Urinary bladder (tissue), 4 donors: ENCODE measurements around the gene ACACA. TPM values are rescaled to one million over a fixed set of nuclear protein-coding genes. Genes with fewer than 3 reads are reported as not detected.
"Not testable (repeated sequence)": the region's sequence is repeated elsewhere in the genome, so short reads cannot be mapped to it uniquely, and the experiment has no call there.

Source experiments
- DNase-seq: peaks from one replicate; pipeline ENCODE4 v3.0.0-alpha.2; 2015; ENCODE audit errors: extremely low spot score
- H3K27ac ChIP-seq: one replicate; pipeline ENCODE4 v1.5.1; 2013; ENCODE audit warnings: low read depth, mild to moderate bottlenecking, moderate library complexity
- H3K36me3 ChIP-seq: one replicate; pipeline ENCODE4 v1.6.1; 2013; ENCODE audit warnings: mild to moderate bottlenecking, moderate library complexity; ENCODE audit not compliant: insufficient read depth
- H3K4me1 ChIP-seq: one replicate; pipeline ENCODE4 v1.6.1; 2013; ENCODE audit warnings: mild to moderate bottlenecking, moderate library complexity; ENCODE audit not compliant: insufficient read depth
- H3K4me3 ChIP-seq: one replicate; pipeline ENCODE4 v1.5.1; 2013; ENCODE audit warnings: low read depth, low read length
- WGBS: extraction: QIAGEN DNeasy Blood & Tissue Kit; methylation state at CpG from one replicate; pipeline ENCODE4 v1.1.7; 2013; 5-methylcytosine and 5-hydroxymethylcytosine counted together
- polyA plus RNA-seq: library from polyadenylated mRNA; stranded (reverse); fragments of 200-250 nt; gene quantifications from one replicate; pipeline ENCODE4 v1.2.3, GENCODE V29; 2013
- total RNA-seq: library from RNA; depleted of rRNA; stranded (reverse); fragments of >200 nt; gene quantifications from one replicate; pipeline ENCODE4 v1.2.3, GENCODE V29; 2014
- donor health status: healthy with polysubstance abuse.
- donor health status: healthy.

Gene ACACA
- total and polyA plus RNA-seq, 2 donors = 31.7 to 70.6 TPM

DNA sequence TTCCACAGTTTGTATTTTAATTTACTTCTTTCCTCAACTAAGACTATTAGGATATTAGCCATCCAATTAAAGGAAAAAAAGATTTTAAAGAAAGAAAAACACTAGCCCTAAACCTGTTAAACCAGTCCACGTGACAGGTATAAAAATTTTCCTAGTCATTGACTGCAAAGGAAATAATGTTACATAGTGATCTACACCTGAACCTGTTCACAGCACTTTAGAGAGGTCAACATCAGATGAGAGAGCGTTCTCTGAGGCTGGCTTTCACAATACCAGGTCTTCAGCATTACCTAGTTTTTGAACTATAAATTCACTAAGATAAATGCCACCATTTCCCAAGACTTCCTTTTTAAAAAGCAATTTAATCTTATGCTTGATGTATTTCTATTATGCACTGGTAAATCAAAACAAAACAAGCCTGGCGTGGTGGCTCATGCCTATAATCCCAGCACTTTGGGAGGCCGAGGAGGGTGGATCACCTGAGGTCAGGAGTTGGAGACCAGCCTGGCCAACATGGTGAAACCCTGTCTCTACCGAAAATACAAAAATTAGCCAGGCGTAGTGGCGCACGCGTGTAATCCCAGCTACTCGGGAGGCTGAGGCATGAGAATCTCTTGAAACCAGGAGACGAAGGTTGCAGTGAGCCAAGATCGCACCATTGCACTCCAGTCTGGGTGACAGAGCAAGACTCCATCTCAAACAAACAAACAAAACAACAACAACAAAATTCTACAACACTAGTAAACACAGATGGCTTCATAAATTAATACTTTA, 49.7 kb downstream of the ACACA start:
- H3K36me3 ChIP-seq, H3K4me1 ChIP-seq, H3K27ac ChIP-seq, DNase-seq, H3K4me3 ChIP-seq: not testable (repeated sequence)
- WGBS = 85% methylated on average over 12 of the region's 12 CpGs

DNA sequence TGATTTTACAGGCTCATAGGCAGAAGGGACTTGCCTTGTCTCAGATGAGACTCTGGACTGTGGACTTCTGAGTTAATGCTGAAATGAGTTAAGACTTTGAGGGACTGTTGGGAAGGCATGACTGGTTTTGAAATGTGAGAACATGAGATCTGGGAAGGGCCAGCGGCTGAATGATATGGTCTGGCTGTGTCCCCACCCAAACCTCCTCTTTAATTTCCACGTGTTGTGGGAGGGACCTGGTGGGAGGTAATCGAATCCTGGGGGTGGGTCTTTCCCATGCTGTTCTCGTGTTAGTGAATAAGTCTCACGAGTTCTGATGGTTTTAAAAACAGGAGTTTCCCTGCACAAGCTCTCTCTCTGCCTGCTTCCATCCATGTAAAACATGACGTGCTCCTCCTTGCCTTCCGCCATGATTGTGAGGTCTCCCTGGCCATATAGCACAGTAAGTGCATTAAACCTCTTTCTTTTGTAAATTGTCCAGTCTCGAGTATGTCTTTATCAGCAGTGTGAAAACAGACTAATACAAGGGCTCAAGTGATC, 59.7 kb downstream of the ACACA start:
- DNase-seq, H3K4me1 ChIP-seq, H3K4me3 ChIP-seq, H3K36me3 ChIP-seq, H3K27ac ChIP-seq: not testable (repeated sequence)
- 96% methylated on average over 8 of the region's 8 CpGs for WGBS

DNA sequence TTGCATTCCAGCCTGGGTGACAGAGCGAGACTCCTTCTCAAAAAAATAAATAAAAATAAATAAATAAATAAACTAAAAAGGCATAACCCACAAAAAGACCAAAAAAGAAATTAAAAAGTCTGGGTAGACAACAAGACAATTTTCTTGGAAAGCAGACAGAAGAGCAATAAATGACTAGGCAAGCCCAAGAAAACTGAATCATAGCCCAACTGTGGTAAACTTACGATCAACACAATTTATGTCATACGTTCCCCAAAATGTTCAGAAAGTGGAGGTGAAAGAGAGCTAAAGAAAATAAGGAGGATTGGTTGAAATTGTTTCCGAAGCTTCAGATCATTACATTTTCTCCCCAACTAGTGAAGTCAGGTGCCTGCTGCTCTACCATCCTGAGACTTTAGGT, 62.1 kb downstream of the ACACA start:
- DNase-seq = no peak
- WGBS = 90% methylated on average over 4 of the region's 4 CpGs
- H3K27ac ChIP-seq = no peak overlapping the region
- no peaks in the 10 kb centered on the region for H3K36me3 ChIP-seq
- H3K4me1 ChIP-seq = no peaks in the 10 kb centered on the region
- no peak overlapping the region for H3K4me3 ChIP-seq

- WGBS = over 99% methylated on average over 2 of the region's 2 CpGs
- H3K4me1 ChIP-seq = no peaks in the 10 kb centered on the region
Measured at GRCh38 chr17:37342589-37342988, 64.0 kb downstream of the ACACA start.

GRCh38 chr17:37340804-37341203, 65.8 kb downstream of the ACACA start:
- 90% methylated on average over 2 of the region's 2 CpGs for WGBS
- no peak for DNase-seq
- H3K4me3 ChIP-seq = no peak overlapping the region
- no peaks in the 10 kb centered on the region for H3K36me3 ChIP-seq
- H3K27ac ChIP-seq = no peak overlapping the region
- no peaks in the 10 kb centered on the region for H3K4me1 ChIP-seq

More at GRCh38 chr17:37342589-37342988, 64.0 kb downstream of the ACACA start:
- Histone ChIP-seq H3K27ac (no peak overlapping the region), H3K36me3 (no peaks in the 10 kb centered on the region), H3K4me3 (no peak overlapping the region)
- no peak for DNase-seq

DNA sequence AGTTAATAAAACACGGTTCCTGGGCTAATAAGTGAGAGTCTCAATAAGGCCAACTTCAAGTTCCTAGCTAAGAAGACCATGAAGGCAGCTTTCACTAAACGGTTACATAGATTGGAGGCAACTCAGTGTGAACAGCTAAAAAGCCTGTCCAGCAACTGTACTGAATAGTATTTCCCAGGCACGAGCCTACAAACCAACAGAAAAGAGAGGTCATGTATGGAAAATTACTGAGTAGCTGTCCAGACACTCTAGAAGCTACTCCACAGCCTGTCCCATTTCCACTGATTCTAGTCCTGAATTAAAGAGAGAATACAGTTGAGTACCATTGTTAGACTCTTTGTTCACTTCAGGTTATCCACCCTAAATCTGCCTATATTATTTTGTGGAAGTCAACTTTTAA, 67.3 kb downstream of the ACACA start:
- H3K36me3 ChIP-seq = no peaks in the 10 kb centered on the region
- no peak overlapping the region for H3K27ac ChIP-seq
- WGBS = 69% methylated on average over 3 of the region's 3 CpGs
- DNase-seq = no peak
- no peak overlapping the region for H3K4me3 ChIP-seq
- H3K4me1 ChIP-seq = no peaks in the 10 kb centered on the region

DNA sequence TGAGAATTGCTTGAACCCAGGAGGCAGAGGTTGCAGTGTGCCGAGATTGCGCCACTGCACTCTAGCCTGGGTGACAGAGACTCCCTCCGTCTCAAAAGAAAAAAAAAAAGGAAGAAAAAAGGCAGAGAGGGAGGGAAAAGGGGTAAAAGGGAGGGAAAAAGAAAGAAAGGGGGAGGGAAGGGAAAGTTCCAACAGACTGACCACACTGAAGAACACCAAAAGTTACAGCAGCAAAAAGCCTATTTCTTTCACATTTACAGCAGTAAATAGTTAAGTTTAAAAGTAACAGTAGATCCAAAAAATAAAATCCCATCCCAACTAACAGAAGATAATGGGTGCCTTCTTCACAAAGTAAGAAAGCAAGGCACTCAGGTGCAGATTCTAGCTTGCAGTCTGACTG, 67.8 kb downstream of the ACACA start:
- Histone ChIP-seq H3K4me3 (no peak overlapping the region), H3K27ac (no peak overlapping the region), H3K4me1 (no peaks in the 10 kb centered on the region), H3K36me3 (no peaks in the 10 kb centered on the region)
- WGBS = 93% methylated on average over 3 of the region's 3 CpGs
- DNase-seq = no peak

DNA sequence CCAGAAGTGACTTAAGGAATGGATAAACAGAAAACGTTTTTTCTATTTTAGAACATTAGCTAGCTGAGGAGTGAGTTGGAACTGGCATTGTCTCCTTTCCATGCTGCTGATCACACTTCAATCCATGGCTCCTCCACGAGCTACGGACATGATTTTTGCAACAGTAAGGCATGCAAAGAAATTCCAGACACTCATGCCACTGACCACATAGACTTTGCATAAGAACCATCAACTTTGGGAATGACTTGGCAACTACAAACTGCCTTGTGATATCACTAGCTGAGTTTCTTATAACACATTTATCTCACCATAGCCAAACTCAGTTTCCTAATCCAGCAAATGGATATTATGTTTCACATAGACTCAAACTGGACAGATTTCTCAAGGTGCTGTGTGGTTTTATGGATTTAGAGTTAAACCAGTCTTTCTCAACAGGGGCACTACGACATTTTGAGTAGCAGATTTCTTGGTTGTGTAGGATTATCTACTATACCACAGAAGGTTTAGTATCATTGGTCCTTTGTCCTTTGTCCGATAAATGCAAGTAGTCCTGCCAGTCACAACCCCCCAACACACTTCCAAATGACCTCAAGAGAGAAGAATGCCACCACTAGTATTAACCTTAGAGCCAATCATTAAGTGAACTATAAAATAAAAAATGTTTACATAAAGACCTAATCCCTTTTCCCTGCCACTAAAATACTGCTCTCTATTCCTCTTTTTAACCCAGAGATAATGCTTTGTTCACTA, 79.1 kb downstream of the ACACA start:
- Histone ChIP-seq H3K36me3 (peaks cover 1% of the 10 kb centered on the region), H3K4me3 (no peak overlapping the region), H3K4me1 (no peaks in the 10 kb centered on the region), H3K27ac (no peak overlapping the region)
- DNase-seq = no peak
- WGBS = 60% methylated on average over 5 of the region's 5 CpGs

- 85% methylated on average over 7 of the region's 7 CpGs for WGBS
- Histone ChIP-seq H3K27ac (no peak overlapping the region), H3K4me3 (no peak overlapping the region)
Measured at GRCh38 chr17:37322826-37323561, 83.6 kb downstream of the ACACA start.

DNA sequence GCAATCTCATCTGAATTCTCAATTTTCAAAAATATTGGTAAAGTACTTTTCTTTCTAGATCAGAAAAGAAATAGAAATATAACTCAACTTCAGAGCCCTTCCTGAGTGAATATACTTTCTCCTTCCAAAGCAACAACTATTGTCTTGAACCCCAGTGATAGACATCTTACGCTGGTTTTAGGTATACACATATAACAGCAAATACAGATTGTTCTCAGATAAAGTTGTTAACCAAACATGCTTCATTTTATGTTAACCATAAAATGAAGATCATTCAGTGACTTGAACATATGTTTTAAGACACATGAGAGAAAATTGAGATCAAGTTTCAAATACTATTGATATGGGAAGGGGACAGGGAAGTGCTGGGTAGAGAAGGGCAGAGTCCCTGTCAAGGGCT, 84.5 kb downstream of the ACACA start:
- WGBS = 90% methylated on average over 1 of the region's 1 CpG
- Histone ChIP-seq H3K27ac (no peak overlapping the region), H3K36me3 (peaks cover 3% of the 10 kb centered on the region)

More at GRCh38 chr17:37322826-37323561, 83.6 kb downstream of the ACACA start:
- Histone ChIP-seq H3K4me1 (no peaks in the 10 kb centered on the region), H3K36me3 (no peaks in the 10 kb centered on the region)
- no peak for DNase-seq

DNA sequence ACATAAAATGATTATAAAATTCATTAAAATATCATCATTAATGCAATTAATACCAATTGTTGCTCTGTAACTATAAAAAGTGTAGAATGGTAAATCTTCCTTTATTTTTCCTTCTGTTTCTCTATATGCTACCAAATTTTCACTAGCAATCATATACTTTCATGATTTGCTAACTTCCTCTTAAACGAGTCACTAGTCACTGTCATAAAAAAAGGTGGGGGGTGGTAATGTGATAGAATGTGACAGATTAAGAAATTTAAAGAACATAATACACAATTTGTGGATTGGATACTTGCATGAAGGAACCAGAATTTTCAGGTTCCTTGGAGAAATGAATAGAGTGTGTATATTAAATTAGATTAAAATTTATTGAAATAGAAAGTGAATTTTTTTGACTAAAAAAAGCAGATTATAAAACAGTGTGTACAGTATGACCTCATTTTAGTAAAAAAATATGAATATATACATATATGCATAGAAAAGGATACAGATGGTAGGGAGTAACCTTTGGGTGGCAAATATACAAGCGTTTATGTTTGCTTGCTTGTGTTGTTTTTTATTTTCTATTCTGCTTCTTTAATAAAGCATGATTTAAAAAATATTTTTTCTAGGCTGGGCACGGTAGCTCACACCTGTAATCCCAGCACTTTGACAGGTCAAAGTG, 87.6 kb downstream of the ACACA start:
- Histone ChIP-seq H3K36me3 (peaks cover 5% of the 10 kb centered on the region), H3K4me1 (no peaks in the 10 kb centered on the region), H3K27ac (no peak overlapping the region), H3K4me3 (no peak overlapping the region)
- 87% methylated on average over 3 of the region's 3 CpGs for WGBS
- DNase-seq = no peak

More for the DNA sequence above, 84.5 kb downstream of the ACACA start:
- no peak for DNase-seq
- H3K4me1 ChIP-seq = no peaks in the 10 kb centered on the region
- no peak overlapping the region for H3K4me3 ChIP-seq

DNA sequence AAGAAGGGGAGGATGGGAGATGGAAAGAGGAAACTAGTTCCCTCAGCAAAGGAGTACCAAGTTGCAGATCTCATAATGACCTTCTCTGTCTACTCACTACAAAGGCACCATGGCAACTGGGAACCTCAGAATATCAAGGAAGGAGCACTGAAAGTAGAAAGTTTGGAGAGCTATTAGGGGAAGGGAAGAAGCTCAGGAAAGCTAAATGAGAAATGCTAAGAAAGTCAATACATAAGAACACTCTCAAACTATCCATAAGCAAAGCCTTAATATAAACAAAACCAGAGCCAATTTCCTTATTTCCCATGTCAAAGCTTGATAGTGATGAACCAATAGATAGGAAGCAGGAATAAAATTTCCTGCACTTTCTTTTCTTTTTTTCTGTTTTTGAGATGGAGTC, 88.8 kb downstream of the ACACA start:
- H3K27ac ChIP-seq = no peak overlapping the region
- H3K4me3 ChIP-seq = no peak overlapping the region
- peaks cover 5% of the 10 kb centered on the region for H3K36me3 ChIP-seq
- DNase-seq = no peak
- no peaks in the 10 kb centered on the region for H3K4me1 ChIP-seq

- peaks cover 5% of the 10 kb centered on the region for H3K36me3 ChIP-seq
- DNase-seq = no peak
- no peaks in the 10 kb centered on the region for H3K4me1 ChIP-seq
- H3K27ac ChIP-seq = no peak overlapping the region
- H3K4me3 ChIP-seq = no peak overlapping the region
Measured at GRCh38 chr17:37315601-37316000, 91.0 kb downstream of the ACACA start.
